Stimulated activated CD8-positive, alpha-beta memory T cell treated with anti-CD3 and anti-CD28 coated beads, Interleukin-4, amount 100 ng/mL, for 48 hours (primary cell): ENCODE data around the gene RIPOR2.

Experiments used
- DNase-seq: peaks from one replicate; pipeline ENCODE4 v3.0.0-alpha.2; 2020

RIPOR2 gene

GRCh38 chr6:24935366-24936152, at the start of gene RIPOR2:
Gene RIPOR2, minus strand, starts transcription at chr6:24935960. Its CDS starts 62 bp downstream, at chr6:24935898.
- peak; percentile 74 for DNase-seq

- DNase-seq, result no peak
These were observed 49.6 kb upstream of the RIPOR2 start for GRCh38 chr6:24985323-24985722.

- DNase-seq, result no peak
These were observed 46.5 kb upstream of the RIPOR2 start for GRCh38 chr6:24982231-24982630.

- no peak for DNase-seq
These were observed 45.6 kb upstream of the RIPOR2 start for GRCh38 chr6:24981386-24981760.

GRCh38 chr6:24980507-24981385, 45.0 kb upstream of the RIPOR2 start:
- no peak for DNase-seq

GRCh38 chr6:24979176-24979575, 43.4 kb upstream of the RIPOR2 start:
- DNase-seq, result no peak

GRCh38 chr6:24974182-24975171, 38.7 kb upstream of the RIPOR2 start:
- peak; percentile 51 for DNase-seq

GRCh38 chr6:24972311-24972958, 36.7 kb upstream of the RIPOR2 start:
- no peak for DNase-seq

- no peak for DNase-seq
These were observed 35.3 kb upstream of the RIPOR2 start for GRCh38 chr6:24971067-24971466.

- no peak for DNase-seq
These were observed 33.6 kb upstream of the RIPOR2 start for GRCh38 chr6:24969343-24969860.

GRCh38 chr6:24968783-24969182, 33.0 kb upstream of the RIPOR2 start:
- no peak for DNase-seq

GRCh38 chr6:24967211-24967610, 31.5 kb upstream of the RIPOR2 start:
- DNase-seq, result no peak

GRCh38 chr6:24966381-24966780, 30.6 kb upstream of the RIPOR2 start:
- DNase-seq, result no peak

GRCh38 chr6:24963887-24964570, 28.3 kb upstream of the RIPOR2 start:
- no peak for DNase-seq

- DNase-seq, result no peak
These were observed 27.6 kb upstream of the RIPOR2 start for GRCh38 chr6:24963339-24963738.

GRCh38 chr6:24961852-24962251, 26.1 kb upstream of the RIPOR2 start:
- no peak for DNase-seq

GRCh38 chr6:24960991-24961475, 25.3 kb upstream of the RIPOR2 start:
- no peak for DNase-seq

GRCh38 chr6:24959319-24959718, 23.6 kb upstream of the RIPOR2 start:
- no peak for DNase-seq

GRCh38 chr6:24957199-24957598, 21.4 kb upstream of the RIPOR2 start:
- no peak for DNase-seq

- DNase-seq, result no peak
These were observed 18.0 kb upstream of the RIPOR2 start for GRCh38 chr6:24953726-24954125.

GRCh38 chr6:24951811-24952299, 16.1 kb upstream of the RIPOR2 start:
- DNase-seq, result no peak
